ENCODE results near the gene ACSL1. TPM values are rescaled to one million over a fixed set of nuclear protein-coding genes. Genes with fewer than 3 reads are reported as not detected.

The ACSL1 gene
- total RNA-seq, 2 donors from 2014 or later, result 3.8 to 5.2 TPM

- Mint-ChIP-seq H3K4me3 (no peak overlapping the region), H3K36me3 (ENCODE audit: low read depth) (no peaks in the 10 kb centered on the region), H3K27me3 (ENCODE audit: insufficient read depth) (peaks cover 10% of the 10 kb centered on the region), H3K9me3 (no peaks in the 10 kb centered on the region), H3K27ac (no peak overlapping the region), H3K4me1 (no peaks in the 10 kb centered on the region)
- no peak for DNase-seq
- H3K9me3 ChIP-seq (ENCODE audit: control insufficient read depth, low read length), result no peaks in the 10 kb centered on the region
- no peak overlapping the region for H3K27ac ChIP-seq (ENCODE audit: low read depth, low read length)
- no peaks in the 10 kb centered on the region for H3K36me3 ChIP-seq (ENCODE audit: control insufficient read depth, insufficient read depth, low read length)
- WGBS, 2 experiments (ENCODE audit: insufficient coverage in 1 of 2, insufficient read length in 1 of 2), result 90 to 93% methylated on average over 8 to 11 of the region's 11 CpGs
- no peaks in the 10 kb centered on the region for H3K27me3 ChIP-seq (ENCODE audit: control insufficient read depth, insufficient read depth, low read length, poor library complexity, severe bottlenecking)
- no peak for TF ChIP-seq CTCF (conservative IDR thresholded peaks at IDR 0.05)
- no peaks in the 10 kb centered on the region for H3K4me1 ChIP-seq (ENCODE audit: control insufficient read depth, insufficient read depth, low read length)
- no peak overlapping the region for H3K4me3 ChIP-seq (ENCODE audit: low read length)
- no peak overlapping the region for H3K9ac ChIP-seq (ENCODE audit: extremely low read depth, low read length, poor library complexity, severe bottlenecking)
These were observed 12.7 kb upstream of the ACSL1 start for GRCh38 chr4:184838249-184839074.

- Histone ChIP-seq H3K36me3 (ENCODE audit: control insufficient read depth, insufficient read depth, low read length) (no peaks in the 10 kb centered on the region), H3K4me1 (ENCODE audit: control insufficient read depth, insufficient read depth, low read length) (no peaks in the 10 kb centered on the region), H3K27me3 (ENCODE audit: control insufficient read depth, insufficient read depth, low read length, poor library complexity, severe bottlenecking) (no peaks in the 10 kb centered on the region), H3K4me3 (ENCODE audit: low read length) (no peak overlapping the region), H3K27ac (ENCODE audit: low read depth, low read length) (no peak overlapping the region), H3K9me3 (ENCODE audit: control insufficient read depth, low read length) (no peaks in the 10 kb centered on the region), H3K9ac (ENCODE audit: extremely low read depth, low read length, poor library complexity, severe bottlenecking) (no peak overlapping the region)
- Mint-ChIP-seq H3K27me3 (ENCODE audit: insufficient read depth) (peaks cover 2% of the 10 kb centered on the region), H3K4me3 (no peak overlapping the region), H3K4me1 (no peaks in the 10 kb centered on the region), H3K27ac (no peak overlapping the region), H3K9me3 (no peaks in the 10 kb centered on the region), H3K36me3 (ENCODE audit: low read depth) (no peaks in the 10 kb centered on the region)
- WGBS, 2 experiments (ENCODE audit: insufficient coverage in 1 of 2, insufficient read length in 1 of 2), result 89 to 94% methylated on average over 3 to 5 of the region's 5 CpGs
- TF ChIP-seq CTCF (conservative IDR thresholded peaks at IDR 0.05), result no peak
- DNase-seq, result peak; percentile 26
These were observed 10.8 kb upstream of the ACSL1 start for GRCh38 chr4:184836613-184837012.

GRCh38 chr4:184833046-184833838 is 7.5 kb upstream of the ACSL1 start:
- H3K4me3 ChIP-seq (ENCODE audit: low read length), result no peak overlapping the region
- no peak overlapping the region for H3K27ac ChIP-seq (ENCODE audit: low read depth, low read length)
- WGBS, 2 experiments (ENCODE audit: insufficient coverage in 1 of 2, insufficient read length in 1 of 2), result 91 to 94% methylated on average over 5 to 10 of the region's 10 CpGs
- H3K9me3 ChIP-seq (ENCODE audit: control insufficient read depth, low read length), result no peaks in the 10 kb centered on the region
- TF ChIP-seq CTCF (conservative IDR thresholded peaks at IDR 0.05), result no peak
- DNase-seq, result no peak
- peaks cover 14% of the 10 kb centered on the region for H3K27me3 Mint-ChIP-seq (ENCODE audit: insufficient read depth)
- H3K27ac Mint-ChIP-seq, result no peak overlapping the region
- H3K36me3 ChIP-seq (ENCODE audit: control insufficient read depth, insufficient read depth, low read length), result no peaks in the 10 kb centered on the region
- peaks cover 8% of the 10 kb centered on the region for H3K27me3 ChIP-seq (ENCODE audit: control insufficient read depth, insufficient read depth, low read length, poor library complexity, severe bottlenecking)
- H3K9me3 Mint-ChIP-seq, result no peaks in the 10 kb centered on the region
- no peak overlapping the region for H3K4me3 Mint-ChIP-seq
- H3K36me3 Mint-ChIP-seq (ENCODE audit: low read depth), result no peaks in the 10 kb centered on the region
- no peaks in the 10 kb centered on the region for H3K4me1 Mint-ChIP-seq
- no peak overlapping the region for H3K9ac ChIP-seq (ENCODE audit: extremely low read depth, low read length, poor library complexity, severe bottlenecking)
- no peaks in the 10 kb centered on the region for H3K4me1 ChIP-seq (ENCODE audit: control insufficient read depth, insufficient read depth, low read length)
